Glutamatergic neuron (in vitro differentiated cells): ENCODE data around the gene RHBDD3. TPM values are rescaled to one million over a fixed set of nuclear protein-coding genes. Genes with fewer than 3 reads are reported as not detected.

ENCODE experiments used
- DNase-seq: peaks from one replicate; pipeline ENCODE4 v3.0.0; 2022
- H3K27ac Mint-ChIP-seq: one replicate; pipeline ENCODE4 v1.8.0; 2020; ENCODE audit warnings: mild to moderate bottlenecking, mixed read lengths, inconsistent platforms; ENCODE audit not compliant: unreplicated experiment
- H3K27me3 Mint-ChIP-seq: one replicate; pipeline ENCODE4 v1.8.0; 2020; ENCODE audit warnings: mild to moderate bottlenecking, moderate library complexity, mixed read lengths, inconsistent platforms; ENCODE audit not compliant: unreplicated experiment
- H3K36me3 Mint-ChIP-seq: one replicate; pipeline ENCODE4 v1.8.0; 2020; ENCODE audit warnings: mild to moderate bottlenecking, mixed read lengths, inconsistent platforms; ENCODE audit not compliant: unreplicated experiment
- H3K4me1 Mint-ChIP-seq: one replicate; pipeline ENCODE4 v1.8.0; 2020; ENCODE audit warnings: mild to moderate bottlenecking, low read depth, mixed read lengths, inconsistent platforms; ENCODE audit not compliant: unreplicated experiment
- H3K4me3 Mint-ChIP-seq: one replicate; pipeline ENCODE4 v1.8.0; 2020; ENCODE audit warnings: mild to moderate bottlenecking, mixed read lengths, inconsistent platforms; ENCODE audit not compliant: unreplicated experiment
- H3K9me3 Mint-ChIP-seq: one replicate; pipeline ENCODE4 v1.8.0; 2020; ENCODE audit warnings: mild to moderate bottlenecking, moderate library complexity, mixed read lengths, inconsistent platforms; ENCODE audit not compliant: unreplicated experiment
- CTCF ChIP-seq: fragments of 200-600 bp; sonication (generic); IDR thresholded peaks from one replicate; pipeline ENCODE4 v1.5.0; 2021; ENCODE audit not compliant: partially characterized antibody, unreplicated experiment
- total RNA-seq: library from RNA; stranded (reverse); fragmentation: NEBNext Ultra II Directional; extraction: Animal tissue kit (Norgen Biotek cat#: 25700); gene quantifications from one replicate; pipeline ENCODE4 v1.2.1, GENCODE V29; 2021; ENCODE audit not compliant: unreplicated experiment

Gene RHBDD3
- total RNA-seq, 1 donor from 2014 or later, result 50.4 TPM

- H3K27ac Mint-ChIP-seq, result peak overlapping the region; percentile 99
- H3K4me3 Mint-ChIP-seq, result peak overlapping the region; percentile 98
- H3K27me3 Mint-ChIP-seq, result peaks cover 9% of the 10 kb centered on the region
- DNase-seq, result peak; percentile 59
- no peak for TF ChIP-seq CTCF
- peaks cover 38% of the 10 kb centered on the region for H3K4me1 Mint-ChIP-seq
- H3K9me3 Mint-ChIP-seq, result peaks cover 13% of the 10 kb centered on the region
- H3K36me3 Mint-ChIP-seq, result peaks cover 9% of the 10 kb centered on the region
Measured at GRCh38 chr22:29268511-29269229, 889 bp upstream of the RHBDD3 start.

- DNase-seq, result no peak
- peaks cover 32% of the 10 kb centered on the region for H3K4me1 Mint-ChIP-seq
- peaks cover 9% of the 10 kb centered on the region for H3K36me3 Mint-ChIP-seq
- no peak for TF ChIP-seq CTCF
- H3K27ac Mint-ChIP-seq, result peak overlapping the region; percentile 99
- peak overlapping the region; percentile 92 for H3K4me3 Mint-ChIP-seq
- H3K27me3 Mint-ChIP-seq, result peaks cover 9% of the 10 kb centered on the region
- H3K9me3 Mint-ChIP-seq, result peaks cover 13% of the 10 kb centered on the region
Measured at GRCh38 chr22:29267462-29267857, 321 bp downstream of the RHBDD3 start.

- Mint-ChIP-seq H3K27me3 (peaks cover 9% of the 10 kb centered on the region), H3K4me3 (peak overlapping the region; percentile 92), H3K27ac (peak overlapping the region; percentile 71), H3K9me3 (peaks cover 12% of the 10 kb centered on the region), H3K36me3 (peaks cover 9% of the 10 kb centered on the region), H3K4me1 (peaks cover 27% of the 10 kb centered on the region)
- peak; percentile 50 for DNase-seq
- TF ChIP-seq CTCF, result no peak
Measured at GRCh38 chr22:29266564-29267461, 968 bp downstream of the RHBDD3 start.

- H3K36me3 Mint-ChIP-seq, result peaks cover 9% of the 10 kb centered on the region
- H3K27me3 Mint-ChIP-seq, result peaks cover 9% of the 10 kb centered on the region
- peaks cover 12% of the 10 kb centered on the region for H3K9me3 Mint-ChIP-seq
- peak overlapping the region; percentile 92 for H3K4me3 Mint-ChIP-seq
- H3K4me1 Mint-ChIP-seq, result peaks cover 21% of the 10 kb centered on the region
- TF ChIP-seq CTCF, result no peak
- DNase-seq, result no peak
- peak overlapping the region; percentile 71 for H3K27ac Mint-ChIP-seq
Measured at GRCh38 chr22:29265929-29266328, 1.9 kb downstream of the RHBDD3 start.

- no peak for DNase-seq
- H3K4me3 Mint-ChIP-seq, result no peak overlapping the region
Measured at GRCh38 chr22:29265305-29265704, 2.5 kb downstream of the RHBDD3 start.

More at GRCh38 chr22:29265305-29265704, 2.5 kb downstream of the RHBDD3 start:
- peaks cover 9% of the 10 kb centered on the region for H3K27me3 Mint-ChIP-seq
- TF ChIP-seq CTCF, result no peak
- peaks cover 12% of the 10 kb centered on the region for H3K9me3 Mint-ChIP-seq
- peaks cover 15% of the 10 kb centered on the region for H3K4me1 Mint-ChIP-seq
- peaks cover 9% of the 10 kb centered on the region for H3K36me3 Mint-ChIP-seq
- no peak overlapping the region for H3K27ac Mint-ChIP-seq
